Testis (tissue), 3 donors: ENCODE measurements around the gene E2F3. TPM values are rescaled to one million over a fixed set of nuclear protein-coding genes. Genes with fewer than 3 reads are reported as not detected.

ENCODE experiments used
- DNase-seq: peaks from one replicate; pipeline ENCODE4 v3.0.0-alpha.2; 2019
- H3K27ac ChIP-seq, 2 donors: fragments of 200-600 bp; sonication (generic); one replicate each; pipeline ENCODE4 v1.5.1; 2019
- H3K27me3 ChIP-seq: fragments of 200-600 bp; sonication (generic); one replicate; pipeline ENCODE4 v1.5.1; 2019
- H3K36me3 ChIP-seq: fragments of 200-600 bp; sonication (generic); one replicate; pipeline ENCODE4 v1.5.1; 2017; ENCODE audit warnings: low read depth; ENCODE audit errors: missing control alignments
- H3K4me1 ChIP-seq: fragments of 200-600 bp; sonication (generic); one replicate; pipeline ENCODE4 v1.5.1; 2019
- H3K4me3 ChIP-seq, 2 donors: fragments of 200-600 bp; sonication (generic); one replicate each; pipeline ENCODE4 v1.5.1; 2017 to 2019
- H3K9me3 ChIP-seq: fragments of 200-600 bp; sonication (generic); one replicate; pipeline ENCODE4 v1.5.1; 2017
- POLR2A ChIP-seq: fragments of 450-650 bp; IDR thresholded peaks from one replicate; pipeline ENCODE4 v1.6.1; 2017; ENCODE audit warnings: antibody characterized with exemption, mild to moderate bottlenecking, moderate library complexity
- WGBS, 2 donors: methylation state at CpG; one replicate each; pipeline ENCODE4 v1.1.5; 2018; 5-methylcytosine and 5-hydroxymethylcytosine counted together
- intact Hi-C: fragments of 100-400 bp; cut with DNase I; formaldehyde crosslinking; loops from one replicate; pipeline ENCODE4 v1.15.1; 2023; ENCODE audit warnings: low total_unique reads
- polyA plus RNA-seq: library from polyadenylated mRNA; stranded (reverse); fragments of 350-450 nt; fragmentation: Illumina TruSeq; extraction: RNeasy Lipid Tissue Mini Kit (QIAGEN cat#74804); gene quantifications from one replicate; pipeline ENCODE4 v1.2.3, GENCODE V29; 2014; ENCODE audit warnings: low read depth, low replicate concordance; ENCODE audit not compliant: insufficient read depth
- total RNA-seq, 2 donors: library from RNA; depleted of rRNA; stranded (reverse); fragments of >200 nt; gene quantifications; one replicate each; pipeline ENCODE4 v1.2.3, GENCODE V29; 2016
- TF ChIP-seq, protein P1 (sequence below), 3 experiments: fragments of 450-650 bp in 2 of 3; fragments of 200-600 bp in 1 of 3; sonication (generic) in 1 of 3; IDR thresholded peaks; one replicate each; pipeline ENCODE4 v1.5.1; 2016 to 2019; ENCODE audit warnings: antibody characterized with exemption in 3 of 3, mild to moderate bottlenecking in 2 of 3, moderate library complexity in 1 of 3

Gene E2F3
- total and polyA plus RNA-seq, 3 donors from 2014 or later: 7.4 to 8.7 (median 8.0) TPM

DNA sequence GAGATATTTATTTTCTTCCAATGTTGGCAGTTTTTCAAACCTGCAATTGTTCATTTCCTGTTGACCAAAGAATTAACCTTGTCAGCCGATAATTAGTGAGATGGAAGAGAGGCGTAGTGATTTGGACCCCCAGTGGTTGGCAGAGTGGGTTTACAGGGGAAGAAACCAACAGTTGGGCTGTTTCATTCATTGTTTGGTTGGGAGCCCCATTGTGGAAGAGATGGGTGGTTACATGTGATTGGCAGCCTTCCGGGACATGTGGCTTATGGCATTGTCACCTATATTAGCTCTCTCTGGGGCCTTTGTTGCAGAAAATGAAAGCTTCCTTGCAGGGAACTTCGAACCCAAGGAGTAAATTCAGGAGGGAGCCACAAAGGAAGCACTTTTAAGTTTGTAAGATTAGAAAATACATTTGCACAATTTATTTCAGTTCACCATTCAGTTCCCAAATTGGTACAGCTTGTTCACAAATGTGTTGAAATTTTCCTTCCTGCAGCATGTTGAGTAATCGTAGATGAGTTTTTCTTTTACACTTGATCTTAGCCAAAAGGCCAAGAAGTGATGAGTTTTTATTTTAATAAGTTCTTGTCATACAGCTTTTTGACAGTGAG lies 82.3 kb downstream of the E2F3 start:
- TF ChIP-seq, protein P1, sequence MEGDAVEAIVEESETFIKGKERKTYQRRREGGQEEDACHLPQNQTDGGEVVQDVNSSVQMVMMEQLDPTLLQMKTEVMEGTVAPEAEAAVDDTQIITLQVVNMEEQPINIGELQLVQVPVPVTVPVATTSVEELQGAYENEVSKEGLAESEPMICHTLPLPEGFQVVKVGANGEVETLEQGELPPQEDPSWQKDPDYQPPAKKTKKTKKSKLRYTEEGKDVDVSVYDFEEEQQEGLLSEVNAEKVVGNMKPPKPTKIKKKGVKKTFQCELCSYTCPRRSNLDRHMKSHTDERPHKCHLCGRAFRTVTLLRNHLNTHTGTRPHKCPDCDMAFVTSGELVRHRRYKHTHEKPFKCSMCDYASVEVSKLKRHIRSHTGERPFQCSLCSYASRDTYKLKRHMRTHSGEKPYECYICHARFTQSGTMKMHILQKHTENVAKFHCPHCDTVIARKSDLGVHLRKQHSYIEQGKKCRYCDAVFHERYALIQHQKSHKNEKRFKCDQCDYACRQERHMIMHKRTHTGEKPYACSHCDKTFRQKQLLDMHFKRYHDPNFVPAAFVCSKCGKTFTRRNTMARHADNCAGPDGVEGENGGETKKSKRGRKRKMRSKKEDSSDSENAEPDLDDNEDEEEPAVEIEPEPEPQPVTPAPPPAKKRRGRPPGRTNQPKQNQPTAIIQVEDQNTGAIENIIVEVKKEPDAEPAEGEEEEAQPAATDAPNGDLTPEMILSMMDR (IDR thresholded peaks at IDR 0.05): no peak
- TF ChIP-seq POLR2A: no peak
- DNase-seq: no peak
- Histone ChIP-seq H3K27me3 (no peaks in the 10 kb centered on the region), H3K36me3 (no peaks in the 10 kb centered on the region), H3K27ac (no peak overlapping the region), H3K9me3 (no peaks in the 10 kb centered on the region), H3K4me3 (no peak overlapping the region), H3K4me1 (no peaks in the 10 kb centered on the region)
- intact Hi-C loops: no loop called here
- 83 to 91% methylated on average over 5 of the region's 5 CpGs for WGBS, 2 donors

DNA sequence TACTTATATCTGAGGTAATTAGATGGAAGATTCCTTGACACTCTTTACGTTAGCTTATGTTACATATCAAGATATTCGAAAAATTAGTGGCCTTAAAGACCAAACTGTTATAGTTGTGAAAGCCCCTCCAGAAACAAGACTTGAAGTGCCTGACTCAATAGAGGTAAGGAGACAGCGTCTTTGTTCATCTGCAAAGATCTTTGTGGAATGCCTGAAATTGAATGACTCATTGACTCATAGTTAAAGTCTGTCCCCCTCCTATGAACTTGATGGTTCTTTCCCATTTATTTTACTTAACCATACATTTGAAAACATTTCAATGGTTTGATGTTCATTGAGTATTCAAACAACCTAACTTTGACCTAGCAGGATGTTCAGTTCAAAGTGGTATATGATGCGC lies 85.0 kb downstream of the E2F3 start:
- WGBS, 2 donors: 97 to 98% methylated on average over 4 of the region's 4 CpGs
- intact Hi-C loops: no loop called here
- Histone ChIP-seq H3K36me3 (no peaks in the 10 kb centered on the region), H3K27ac (no peak overlapping the region), H3K4me3 (no peak overlapping the region), H3K9me3 (no peaks in the 10 kb centered on the region), H3K27me3 (no peaks in the 10 kb centered on the region), H3K4me1 (no peaks in the 10 kb centered on the region)
- no peak for DNase-seq
- TF ChIP-seq, protein P1 (IDR thresholded peaks at IDR 0.05): no peak
- no peak for TF ChIP-seq POLR2A

DNA sequence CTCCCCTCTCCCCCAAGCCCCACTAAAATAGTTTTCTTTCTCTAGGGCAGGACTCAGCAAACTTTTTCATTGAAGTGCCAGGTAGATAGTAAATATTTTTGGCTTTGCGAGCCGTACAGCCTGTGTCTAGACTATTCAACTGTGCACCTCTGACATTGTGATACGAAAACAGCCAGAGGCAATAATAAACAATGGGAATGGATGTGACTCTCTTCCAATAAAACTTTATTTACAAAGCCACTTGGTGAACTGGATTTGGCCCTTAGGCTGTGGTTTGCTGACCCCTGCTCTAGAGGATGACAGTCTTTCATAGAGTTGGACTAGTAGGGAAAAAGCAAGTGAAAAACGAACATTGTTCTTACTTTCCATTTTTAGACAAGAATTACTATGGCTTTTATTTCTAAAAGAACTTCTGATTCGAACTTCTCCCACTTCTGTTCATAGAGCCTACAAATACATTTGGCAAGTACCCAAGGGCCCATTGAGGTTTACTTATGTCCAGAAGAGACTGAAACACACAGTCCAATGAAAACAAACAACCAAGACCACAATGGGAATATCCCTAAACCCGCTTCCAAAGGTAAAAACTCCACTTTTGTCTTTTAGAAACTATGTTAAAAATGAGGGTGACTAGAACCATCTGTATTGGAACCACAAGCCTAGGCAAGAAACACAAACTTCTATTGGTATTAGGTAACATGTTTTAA lies 86.1 kb downstream of the E2F3 start:
- WGBS, 2 donors: 86 to 93% methylated on average over 6 of the region's 6 CpGs

DNA sequence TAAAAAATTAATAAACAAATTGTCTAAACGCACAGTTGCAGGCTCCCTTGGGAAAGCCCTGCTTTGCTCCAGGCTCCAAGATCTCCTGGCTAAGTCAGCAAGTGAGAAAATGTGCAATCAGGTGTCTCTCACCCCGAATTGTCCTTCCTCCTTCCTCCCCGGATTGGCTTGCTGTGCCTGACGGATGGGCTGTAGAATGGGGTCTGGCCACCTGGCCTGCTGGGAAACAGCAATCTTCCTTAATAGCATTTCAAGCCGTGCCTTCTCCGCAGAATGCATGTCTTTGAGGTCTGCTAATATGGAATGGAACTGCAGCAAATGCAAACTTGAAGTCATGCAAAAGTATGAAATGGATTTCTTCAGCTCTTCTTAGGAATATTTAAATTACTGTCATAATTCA lies 88.9 kb downstream of the E2F3 start:
- Histone ChIP-seq H3K36me3 (no peaks in the 10 kb centered on the region), H3K9me3 (no peaks in the 10 kb centered on the region), H3K27ac (no peak overlapping the region), H3K4me1 (no peaks in the 10 kb centered on the region), H3K4me3 (no peak overlapping the region), H3K27me3 (no peaks in the 10 kb centered on the region)
- intact Hi-C loops: no loop called here
- TF ChIP-seq, protein P1 (IDR thresholded peaks at IDR 0.05): no peak
- no peak for TF ChIP-seq POLR2A
- no peak for DNase-seq
- 93 to 100% methylated on average over 6 of the region's 6 CpGs for WGBS, 2 donors

More for the DNA sequence above, 86.1 kb downstream of the E2F3 start:
- Histone ChIP-seq H3K9me3 (no peaks in the 10 kb centered on the region), H3K4me3 (no peak overlapping the region), H3K36me3 (no peaks in the 10 kb centered on the region), H3K27ac (no peak overlapping the region), H3K4me1 (no peaks in the 10 kb centered on the region), H3K27me3 (no peaks in the 10 kb centered on the region)
- intact Hi-C loops: no loop called here
- TF ChIP-seq POLR2A: no peak
- TF ChIP-seq, protein P1 (IDR thresholded peaks at IDR 0.05): no peak
- no peak for DNase-seq

DNA sequence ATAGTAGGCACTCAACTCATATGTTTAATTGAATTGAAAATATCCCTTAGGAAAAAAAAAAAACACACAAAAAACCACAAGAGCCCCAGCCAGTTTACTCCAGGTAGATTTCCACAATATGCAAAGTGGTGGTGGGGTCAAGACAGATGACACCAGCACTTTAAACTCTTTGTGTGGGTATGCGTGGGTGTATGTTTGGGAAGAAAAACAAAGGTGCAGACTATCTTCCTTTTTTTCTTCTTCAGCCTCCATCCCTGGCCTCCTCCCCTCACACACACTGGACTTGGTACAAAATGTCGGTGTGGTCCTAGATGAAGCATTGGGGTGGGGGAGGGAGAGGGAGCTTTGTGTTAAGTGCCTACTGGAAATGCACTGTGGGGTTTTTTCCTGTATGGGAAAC lies 90.4 kb downstream of the E2F3 start:
- no peak overlapping the region for H3K4me3 ChIP-seq
- TF ChIP-seq, protein P1 (IDR thresholded peaks at IDR 0.05): no peak
- TF ChIP-seq POLR2A: no peak
- no peaks in the 10 kb centered on the region for H3K9me3 ChIP-seq
- no peaks in the 10 kb centered on the region for H3K4me1 ChIP-seq
- H3K27ac ChIP-seq: no peak overlapping the region
- no peaks in the 10 kb centered on the region for H3K27me3 ChIP-seq
- intact Hi-C loops: no loop called here
- no peaks in the 10 kb centered on the region for H3K36me3 ChIP-seq
- DNase-seq: no peak
- 88 to 89% methylated on average over 2 of the region's 2 CpGs for WGBS, 2 donors
